NCI-H748 treated with DMSO at 0.1 percent for 48 hours (cell line): Measurements from ENCODE around the gene CLP1.
"Not testable (repeated sequence)": the region's sequence is repeated elsewhere in the genome, so short reads cannot be mapped to it uniquely, and the experiment has no call there.

ENCODE experiments used
- DNase-seq: peaks from one replicate; lab custom pipeline; 2025; lab: John Stamatoyannopoulos, UW

CLP1 gene

DNA sequence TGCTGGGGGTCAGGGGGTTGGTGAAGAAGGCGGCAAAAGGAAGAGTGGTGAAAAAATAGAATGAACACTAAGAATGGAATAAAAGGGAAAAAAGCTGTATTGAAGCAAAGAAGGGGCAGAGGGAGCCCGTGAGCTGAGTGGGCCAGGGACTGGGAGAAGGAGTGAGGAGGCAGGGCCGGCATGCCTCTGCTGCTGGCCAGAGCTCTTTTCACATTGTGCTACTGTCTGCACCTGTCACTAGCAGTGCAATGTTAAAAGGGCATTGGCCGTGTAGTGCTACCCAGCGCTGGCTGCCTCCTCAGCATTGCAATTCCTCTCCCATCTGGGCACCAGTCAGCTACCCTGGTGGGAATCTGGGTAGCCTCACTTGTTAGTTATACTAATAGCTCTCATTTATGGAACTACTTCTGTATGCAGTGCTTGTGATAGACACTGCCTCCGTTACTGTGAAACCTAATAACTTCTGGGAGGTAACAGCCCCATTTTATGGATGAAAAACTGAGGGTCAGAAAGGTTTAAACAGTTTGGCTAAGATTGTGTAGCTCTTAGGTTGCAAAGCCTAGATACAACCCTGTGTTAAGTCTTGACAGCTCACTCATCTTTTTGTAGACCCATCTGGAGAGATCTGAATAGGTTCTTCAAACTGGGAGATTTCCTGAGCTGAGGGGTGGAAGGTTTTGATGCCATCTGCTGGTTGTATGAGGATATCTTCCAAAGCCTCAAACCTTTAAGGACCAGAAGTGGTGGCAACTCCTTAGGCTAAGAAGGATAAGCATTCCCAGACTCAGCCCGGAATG, 16.4 kb upstream of the CLP1 start:
- peak; percentile 13 for DNase-seq

DNA sequence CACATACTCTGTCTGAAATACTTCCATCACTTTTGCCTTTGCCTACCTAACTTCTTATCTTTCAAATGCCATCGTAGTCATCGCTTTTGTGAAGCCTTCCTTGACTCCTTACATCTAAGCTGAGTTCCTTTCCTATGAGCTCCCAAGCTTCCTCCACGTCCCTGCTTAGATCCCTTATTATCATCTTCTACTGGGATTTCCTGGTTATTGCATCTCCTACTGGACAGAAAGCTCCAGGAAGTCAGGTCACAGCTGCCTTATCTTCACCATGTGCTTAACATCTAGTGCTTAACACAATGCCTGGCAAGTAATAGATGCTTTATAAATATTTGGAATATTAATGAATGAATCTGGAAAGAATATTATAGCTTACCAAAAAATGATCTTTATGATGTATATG, 13.8 kb upstream of the CLP1 start:
- no peak for DNase-seq

DNA sequence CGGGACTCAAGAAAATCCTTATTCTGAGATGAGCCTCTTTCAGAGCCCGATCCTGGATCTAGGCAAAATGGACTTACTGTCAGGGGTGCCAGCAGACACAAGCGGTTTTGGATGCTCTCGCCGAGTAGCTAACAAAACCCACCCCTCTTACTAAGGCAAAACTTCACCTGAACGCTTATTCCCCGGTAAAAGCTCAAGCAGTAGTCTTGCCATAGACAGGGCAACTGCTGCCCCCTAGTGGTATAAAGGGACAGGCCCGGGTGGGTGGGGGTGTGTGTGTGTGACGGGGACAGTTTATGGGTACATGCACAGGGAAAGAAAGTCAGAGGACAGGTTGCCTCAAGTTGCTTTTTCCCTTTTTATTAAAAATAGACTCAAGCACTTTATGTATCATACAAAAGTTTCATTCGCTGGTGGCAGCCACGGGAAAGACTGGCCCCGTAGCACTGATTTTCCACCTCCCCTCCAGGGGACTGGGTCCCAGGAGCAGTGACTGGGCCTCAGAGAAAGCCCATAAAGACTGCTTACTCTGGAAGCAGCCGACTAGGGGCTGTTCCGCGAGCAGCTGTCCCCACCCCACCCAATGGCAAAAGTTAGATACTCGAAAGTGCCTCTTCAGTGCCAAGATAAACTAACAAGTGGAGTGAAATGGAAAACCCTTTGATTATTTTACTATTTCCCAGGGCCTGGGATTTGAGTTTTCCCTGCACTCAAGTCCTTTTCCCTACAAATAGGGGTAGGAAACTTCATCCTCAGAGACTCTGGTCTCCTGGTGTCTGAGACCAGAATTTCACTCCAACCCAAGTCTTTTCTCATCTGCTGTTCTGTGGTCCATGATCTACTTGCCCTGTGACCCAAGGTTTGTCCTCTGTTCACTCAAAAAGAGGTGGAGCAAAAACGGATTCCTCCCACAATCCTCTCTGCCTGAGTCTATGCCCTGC, 12.5 kb upstream of the CLP1 start:
- DNase-seq, result peak; percentile 39

DNA sequence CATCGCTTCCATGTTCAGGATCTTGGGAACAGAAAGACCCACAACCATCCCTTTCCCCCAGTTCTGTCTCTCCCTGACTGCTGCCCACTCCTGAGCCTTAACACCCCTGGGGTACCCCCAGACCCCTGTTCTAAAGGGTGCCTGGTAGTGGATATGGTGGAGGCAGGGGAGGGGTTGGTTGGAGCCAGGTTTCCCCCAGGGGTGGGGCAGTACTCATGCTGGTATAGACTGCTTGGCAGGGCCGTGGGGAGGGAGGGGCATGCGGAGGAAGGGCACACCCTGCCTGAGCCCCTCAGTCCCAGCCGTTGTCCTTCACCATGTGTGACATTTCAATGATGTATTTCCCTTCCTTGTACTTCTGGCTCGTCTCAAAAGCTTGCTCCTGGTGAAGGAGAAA, 11.9 kb upstream of the CLP1 start:
- no peak for DNase-seq

DNA sequence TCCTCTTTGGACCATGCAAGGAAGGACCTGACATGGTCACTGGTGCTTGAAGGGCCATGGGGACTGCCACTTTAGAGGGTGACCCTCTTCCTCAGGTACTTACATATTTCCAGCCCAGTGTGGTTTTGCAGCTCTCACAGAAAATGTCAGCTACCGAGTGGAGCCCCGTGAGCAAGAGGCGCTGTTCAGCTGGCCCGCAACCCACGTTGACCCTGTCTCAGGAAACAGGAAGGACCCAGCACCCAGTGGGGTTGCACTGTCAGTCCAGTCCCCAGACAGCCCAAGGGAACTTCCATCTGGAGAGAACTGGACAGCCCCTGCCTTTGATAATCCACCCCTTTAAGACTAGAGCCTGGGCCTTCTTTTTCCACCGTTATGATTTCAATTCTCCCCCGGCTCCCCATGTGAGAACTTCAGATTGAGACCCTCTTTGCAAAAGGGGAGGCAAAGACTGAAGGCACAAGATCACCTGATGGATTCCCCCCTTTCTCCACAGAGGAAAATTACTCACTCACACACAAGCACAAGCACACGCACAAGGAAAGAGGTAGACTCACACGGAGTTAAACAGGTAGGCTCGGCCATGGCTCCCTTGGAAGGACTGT, 11.3 kb upstream of the CLP1 start:
- no peak for DNase-seq

DNA sequence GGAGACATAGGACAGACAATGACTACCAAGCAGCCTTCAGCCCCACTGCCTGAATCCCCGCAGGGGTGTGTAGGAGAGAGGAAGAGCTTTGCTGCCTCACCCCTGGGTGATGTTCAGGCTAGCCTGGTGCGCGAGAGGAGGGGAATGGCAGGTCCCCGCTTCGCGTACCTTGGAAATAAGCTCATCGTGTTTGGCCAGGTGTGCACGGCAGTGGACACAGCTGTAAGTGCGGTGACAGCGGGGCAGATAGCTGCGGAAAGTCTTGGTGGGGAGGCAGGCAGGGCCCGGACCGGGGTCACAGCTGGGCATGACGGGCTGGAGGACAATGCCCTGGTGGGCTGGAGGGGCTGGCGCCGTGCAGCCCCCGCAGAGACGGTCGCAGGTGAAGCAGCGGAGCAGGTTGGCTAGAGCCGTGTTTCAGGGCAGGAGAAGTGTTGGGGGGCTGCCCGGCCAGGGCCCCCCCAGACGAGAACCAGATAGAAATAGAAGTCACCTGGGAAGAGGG, 10.7 kb upstream of the CLP1 start:
- DNase-seq, result no peak

DNA sequence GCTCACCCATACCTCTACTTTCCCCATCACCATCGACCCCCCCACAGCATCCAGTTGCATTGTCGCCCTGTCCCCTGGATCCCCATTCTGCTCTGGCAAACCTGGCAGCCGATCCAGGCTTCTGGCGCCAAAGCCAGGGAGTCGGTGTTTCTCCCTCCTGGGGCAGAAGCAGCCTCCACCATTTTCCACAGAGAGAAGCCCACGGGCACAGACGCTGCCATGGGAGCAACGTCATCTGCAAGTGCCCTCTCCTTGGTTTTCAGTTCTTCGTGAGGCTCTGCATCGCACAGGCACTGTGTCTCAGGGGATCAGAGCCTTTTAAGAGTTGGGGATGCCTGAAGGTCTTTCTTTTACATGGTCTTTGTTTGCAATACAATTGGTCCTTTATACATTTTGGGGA, 10.2 kb upstream of the CLP1 start:
- DNase-seq, result no peak

DNA sequence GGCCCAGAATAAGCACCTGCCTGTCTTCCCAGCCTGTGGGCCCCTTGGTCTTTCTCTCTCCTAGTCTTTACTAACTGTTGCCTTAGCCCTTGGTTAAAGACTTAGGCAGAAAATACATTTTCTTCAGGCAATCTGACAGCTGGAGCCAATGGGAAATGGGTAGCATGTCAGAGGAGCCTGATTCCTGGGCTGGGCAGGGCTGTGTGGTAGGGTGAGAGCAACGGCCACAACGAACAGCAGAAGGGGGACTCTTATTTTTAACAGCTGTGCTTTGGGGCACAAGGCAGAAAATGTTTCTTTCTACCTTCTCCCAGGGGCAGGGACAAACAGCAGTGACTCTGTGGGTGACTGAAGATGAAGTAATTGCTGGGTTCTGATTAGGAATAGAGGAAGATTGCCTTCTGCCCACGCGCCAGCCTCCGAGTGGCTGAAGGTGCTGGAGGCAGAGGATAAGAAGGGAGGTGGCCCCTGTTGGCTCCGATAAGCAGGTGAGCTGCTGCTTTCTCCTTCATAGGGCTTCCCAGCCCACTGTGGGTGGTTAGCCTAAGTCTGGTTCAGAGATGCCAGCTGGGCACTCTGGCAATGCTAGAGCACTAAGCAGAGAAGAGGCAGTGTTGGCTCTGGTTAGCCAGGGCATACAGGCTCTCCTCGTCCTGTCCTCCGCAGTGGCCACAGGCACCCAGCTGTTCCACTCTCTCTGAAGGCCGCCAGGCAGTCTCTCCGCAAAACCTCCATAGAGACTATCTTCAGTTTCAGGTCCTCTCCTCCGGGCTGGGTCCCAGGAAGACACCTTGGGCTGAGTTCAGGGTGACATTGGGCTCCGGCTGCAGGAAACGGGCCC, 9.4 kb upstream of the CLP1 start:
- DNase-seq, result no peak

DNA sequence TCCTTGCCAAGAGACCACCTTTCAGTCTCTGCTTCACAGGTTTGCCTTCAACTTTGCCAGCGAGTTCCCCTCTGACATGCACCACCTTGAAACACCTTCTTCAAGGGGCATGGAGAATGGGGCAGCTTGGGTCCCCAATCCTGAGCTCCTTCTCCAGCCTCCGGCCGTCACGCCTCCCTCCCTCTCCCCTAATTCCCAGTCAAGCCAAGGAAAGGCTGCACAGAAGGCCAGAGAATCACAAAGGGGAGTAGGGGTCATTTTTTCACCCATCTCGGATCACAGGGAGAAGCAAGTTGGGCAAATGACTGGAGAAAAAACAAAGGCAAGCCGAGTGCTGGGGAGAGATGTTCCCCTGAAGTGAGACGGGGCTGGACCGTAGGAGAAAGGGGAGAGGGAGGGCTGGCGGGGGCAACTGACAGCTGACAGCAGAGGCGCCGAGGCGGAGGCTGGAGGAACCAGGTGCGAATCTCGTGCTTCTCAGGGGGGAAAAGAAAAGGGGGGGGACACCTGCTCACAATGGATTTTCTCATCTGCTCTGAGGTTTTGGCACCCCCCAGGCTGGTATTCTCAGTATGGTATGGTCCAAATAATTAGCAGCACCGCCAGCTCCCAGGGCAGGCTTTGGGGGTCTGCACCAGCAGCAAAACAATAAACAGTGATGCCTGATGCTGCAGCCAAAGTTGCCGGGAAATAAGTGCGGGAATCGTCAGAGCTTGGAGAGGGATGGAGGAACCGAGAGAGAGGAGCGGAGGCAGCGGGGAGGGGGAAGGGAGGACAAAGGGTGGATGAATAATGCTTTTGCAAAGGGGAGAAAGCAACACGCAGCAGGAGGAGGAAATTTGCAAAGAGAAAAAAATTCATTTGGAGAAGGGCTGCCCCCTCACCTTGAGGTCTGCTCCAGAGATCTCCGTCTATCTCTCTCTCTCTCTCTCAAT, 8.5 kb upstream of the CLP1 start:
- DNase-seq, result no peak

DNA sequence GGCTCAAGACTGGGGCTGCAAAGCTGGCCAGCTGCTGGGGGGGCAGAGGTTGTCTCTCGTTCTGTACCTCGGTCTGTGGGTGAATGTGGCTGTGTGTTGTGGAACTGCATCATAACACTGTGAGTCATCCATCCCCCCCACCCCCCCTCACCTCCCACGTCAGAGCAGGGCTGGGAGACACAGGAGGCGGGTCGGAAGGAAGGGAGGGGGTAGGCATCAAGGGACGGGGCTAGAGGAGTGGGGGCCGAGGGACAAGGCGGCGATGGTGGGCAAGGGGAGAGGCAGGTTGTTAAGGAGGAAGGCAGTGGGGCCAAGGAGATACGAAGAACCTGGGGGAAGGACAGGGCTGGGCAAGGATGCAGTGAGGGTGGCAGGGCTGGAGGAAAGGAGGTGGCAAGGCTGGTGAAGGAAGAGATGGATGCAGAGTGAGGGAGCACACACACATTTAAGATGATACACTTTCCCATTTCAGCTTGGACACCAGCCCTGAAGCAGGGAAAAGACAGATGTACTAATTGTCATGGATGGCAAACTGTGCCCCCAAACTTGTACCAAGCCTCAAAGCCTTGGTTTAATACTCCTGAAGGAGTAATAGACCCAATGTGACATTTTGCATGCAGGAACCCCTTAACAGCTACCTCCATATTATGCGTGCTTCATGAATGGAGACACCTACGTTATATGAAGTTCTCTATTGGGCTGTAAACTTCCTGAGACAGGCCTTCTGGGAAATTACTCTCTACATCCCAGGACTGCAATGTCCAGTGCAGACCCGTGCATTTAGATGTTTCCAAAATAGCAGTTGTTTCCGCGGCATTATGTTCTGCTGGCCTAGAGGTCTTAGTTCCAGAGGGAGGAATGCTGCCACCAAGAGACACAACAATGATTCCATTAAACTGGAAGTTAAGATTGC, 7.5 kb upstream of the CLP1 start, which contains the start of gene YPEL4:
YPEL4 (minus strand) TSS at position 87 of the 913 bp plus-strand sequence. CDS start 2,805 bp downstream, outside the sequence.
- DNase-seq, result peak; percentile 12

DNA sequence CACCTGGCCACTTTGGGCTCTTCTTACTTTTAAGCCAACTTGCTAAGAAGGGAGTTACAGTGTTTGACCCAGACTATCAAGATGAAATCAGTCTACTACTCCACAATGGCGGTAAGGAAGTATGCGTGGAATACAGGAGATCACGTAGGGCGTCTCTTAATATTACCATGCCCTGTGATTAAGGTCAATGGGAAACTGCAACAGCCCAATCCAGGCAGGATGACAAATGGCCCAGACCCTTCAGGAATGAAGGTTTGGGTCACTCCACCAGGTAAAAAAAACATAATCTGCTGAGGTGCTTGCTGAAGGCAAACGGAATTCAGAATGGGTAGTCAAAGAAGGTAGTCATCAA, 6.8 kb upstream of the CLP1 start:
- no peak for DNase-seq

DNA sequence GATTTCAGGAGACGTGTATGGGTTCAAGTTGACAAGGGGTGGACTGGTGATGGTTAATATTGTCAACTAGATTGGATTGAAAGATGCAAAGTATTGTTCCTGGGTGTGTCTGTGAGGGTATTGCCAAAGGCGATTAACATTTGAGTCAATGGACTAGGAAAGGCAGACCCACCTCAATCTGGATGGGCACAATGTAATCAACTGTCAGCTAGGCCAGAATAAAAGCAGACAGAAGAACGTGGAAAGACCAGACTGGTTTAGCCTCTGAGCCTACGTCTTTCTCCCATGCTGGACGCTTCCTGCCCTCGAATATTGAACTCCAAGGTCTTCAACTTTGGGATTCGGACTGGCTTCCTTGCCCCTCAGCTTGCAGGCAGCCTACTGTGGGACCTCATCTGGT, 6.2 kb upstream of the CLP1 start:
- DNase-seq, result no peak

DNA sequence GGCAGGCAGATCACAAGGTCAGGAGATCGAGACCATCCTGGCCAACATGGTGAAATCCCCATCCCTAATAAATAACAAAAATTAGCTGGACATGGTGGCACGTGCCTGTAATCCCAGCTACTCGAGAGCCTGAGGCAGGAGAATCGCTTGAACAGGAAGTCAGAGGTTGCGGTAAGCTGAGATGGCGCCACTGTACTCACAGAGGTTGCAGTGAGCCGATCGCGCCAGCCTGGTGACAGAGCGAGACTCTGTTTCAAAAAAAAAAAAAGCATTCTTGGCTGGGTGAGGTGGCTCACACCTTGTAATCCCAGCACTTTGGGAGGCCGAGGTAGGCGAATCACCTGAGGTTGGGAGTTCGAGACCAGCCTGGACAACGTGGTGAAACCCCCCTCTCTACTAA, 5.3 kb upstream of the CLP1 start:
- DNase-seq, result not testable (repeated sequence)

DNA sequence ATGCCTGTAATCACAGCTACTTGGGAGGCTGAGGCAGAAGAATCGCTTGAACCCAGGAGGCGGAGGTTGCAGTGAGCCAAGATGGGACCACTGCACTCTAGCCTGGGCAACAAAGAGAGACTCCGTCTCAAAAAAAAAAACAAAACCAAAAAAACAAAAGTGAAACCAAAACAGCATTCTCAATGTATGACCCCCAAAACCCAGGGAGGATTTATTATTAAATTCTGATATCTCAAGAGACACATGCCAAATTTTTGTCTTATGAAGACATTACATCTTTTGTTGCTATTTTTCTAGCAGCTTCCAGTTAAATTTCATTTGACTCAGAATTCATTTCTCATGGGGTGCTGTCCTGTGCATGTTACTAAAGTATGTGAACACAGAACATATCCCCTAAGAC, 4.9 kb upstream of the CLP1 start:
- no peak for DNase-seq

DNA sequence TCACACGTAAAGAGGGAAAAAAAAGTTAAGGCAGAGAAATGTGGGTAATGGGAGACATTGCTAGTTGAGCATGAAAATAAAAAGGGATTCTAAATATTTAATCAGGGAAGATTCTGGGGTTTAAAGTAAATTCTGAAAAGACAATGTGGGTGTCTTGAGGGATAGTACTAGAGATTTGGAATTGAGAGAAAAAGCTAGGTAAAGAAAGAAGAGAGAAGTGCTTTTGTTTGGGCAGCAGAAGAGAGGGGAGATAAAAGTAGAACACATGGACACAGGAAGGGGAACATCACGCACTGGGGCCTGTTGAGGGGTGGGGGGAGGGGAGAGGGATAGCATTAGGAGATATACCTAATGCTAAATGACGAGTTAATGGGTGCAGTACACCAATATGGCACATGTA, 4.4 kb upstream of the CLP1 start:
- DNase-seq, result no peak

DNA sequence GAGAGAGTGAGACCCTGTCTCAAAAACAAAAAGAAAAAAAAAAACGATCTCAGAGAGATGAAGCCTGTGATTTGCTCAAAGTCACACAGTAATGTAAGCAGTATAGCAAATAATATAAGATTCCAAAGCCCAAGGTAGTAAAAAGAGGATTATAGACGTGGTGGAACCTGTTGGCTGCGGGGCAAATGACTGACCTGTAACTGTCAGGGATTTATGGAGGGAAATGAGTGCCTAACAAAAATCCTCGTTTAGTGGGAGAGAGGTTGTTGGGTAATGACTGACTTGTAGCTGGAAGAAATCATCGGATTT, 723 bp upstream of the CLP1 start:
- no peak for DNase-seq

DNA sequence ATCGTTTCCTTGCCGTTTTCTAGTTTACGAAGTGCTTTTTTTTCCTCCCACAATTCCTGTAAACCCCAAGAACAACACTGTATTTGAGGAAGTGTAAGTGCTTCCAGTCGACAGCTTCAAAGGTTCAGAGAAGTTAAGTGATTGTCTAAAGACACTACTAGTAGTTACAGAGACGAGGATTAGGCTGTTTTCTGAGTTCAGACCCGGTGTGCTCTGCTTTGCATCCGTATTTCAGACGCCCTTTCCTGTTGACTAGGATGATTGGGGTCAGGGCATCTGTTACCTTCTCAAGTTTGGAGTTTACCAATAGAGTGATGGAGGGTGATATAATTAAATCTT, 430 bp downstream of the CLP1 start:
- DNase-seq, result no peak

DNA sequence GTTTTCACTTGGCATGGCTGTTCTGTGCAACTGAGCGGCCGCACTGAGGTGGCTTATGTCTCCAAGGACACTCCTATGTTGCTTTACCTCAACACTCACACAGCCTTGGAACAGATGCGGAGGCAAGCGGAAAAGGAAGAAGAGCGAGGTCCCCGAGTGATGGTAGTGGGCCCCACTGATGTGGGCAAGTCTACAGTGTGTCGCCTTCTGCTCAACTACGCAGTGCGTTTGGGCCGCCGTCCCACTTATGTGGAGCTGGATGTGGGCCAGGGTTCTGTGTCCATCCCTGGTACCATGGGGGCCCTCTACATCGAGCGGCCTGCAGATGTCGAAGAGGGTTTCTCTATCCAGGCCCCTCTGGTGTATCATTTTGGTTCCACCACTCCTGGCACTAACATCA, 2.1 kb downstream of the CLP1 start:
- DNase-seq, result no peak

DNA sequence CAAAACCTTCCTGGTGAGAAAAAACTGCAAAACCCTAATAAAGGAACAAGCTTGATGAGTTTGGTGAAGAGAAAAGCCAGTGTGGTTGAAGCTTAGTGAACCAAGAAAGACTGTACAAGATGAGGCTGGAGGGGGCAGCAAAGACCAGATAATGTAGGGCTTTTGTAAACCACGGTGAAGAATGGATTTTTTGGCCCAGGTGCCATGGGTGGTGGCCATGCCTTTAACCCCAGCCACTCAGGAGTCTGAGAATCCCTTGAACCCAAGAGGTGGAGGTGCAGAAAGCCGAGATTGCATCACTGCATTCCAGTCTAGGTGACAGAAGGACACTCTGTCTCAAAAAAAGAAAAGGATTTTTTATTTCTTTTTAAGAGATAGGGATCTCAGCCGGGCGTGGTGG, 5.3 kb downstream of the CLP1 start:
- DNase-seq, result no peak

DNA sequence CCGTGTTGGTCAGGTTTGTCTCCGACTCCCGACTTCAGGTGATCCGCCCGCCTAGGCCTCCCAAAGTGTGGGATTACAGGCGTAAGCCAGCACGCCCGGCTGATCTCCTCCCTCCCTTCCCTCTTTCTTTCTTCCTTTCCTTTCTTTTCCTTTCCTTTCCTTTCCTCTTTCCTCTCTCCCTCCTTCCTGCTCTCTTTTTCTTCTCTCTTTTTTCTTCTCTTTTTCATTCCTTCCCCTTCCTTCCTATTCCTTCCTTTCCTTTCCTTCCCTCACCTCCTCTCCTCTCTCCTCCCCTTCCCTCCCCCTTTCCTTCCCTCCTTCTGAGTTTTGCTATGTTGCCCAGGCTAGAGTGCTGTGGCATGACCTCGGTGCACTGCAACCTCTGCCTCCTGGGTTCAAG, 6.4 kb downstream of the CLP1 start:
- DNase-seq, result no peak
